ENCODE data around the gene TUBB1.
A peak's percentile ranks its signal among the peaks of the same experiment; 100 is the strongest.

Gene TUBB1

DNA sequence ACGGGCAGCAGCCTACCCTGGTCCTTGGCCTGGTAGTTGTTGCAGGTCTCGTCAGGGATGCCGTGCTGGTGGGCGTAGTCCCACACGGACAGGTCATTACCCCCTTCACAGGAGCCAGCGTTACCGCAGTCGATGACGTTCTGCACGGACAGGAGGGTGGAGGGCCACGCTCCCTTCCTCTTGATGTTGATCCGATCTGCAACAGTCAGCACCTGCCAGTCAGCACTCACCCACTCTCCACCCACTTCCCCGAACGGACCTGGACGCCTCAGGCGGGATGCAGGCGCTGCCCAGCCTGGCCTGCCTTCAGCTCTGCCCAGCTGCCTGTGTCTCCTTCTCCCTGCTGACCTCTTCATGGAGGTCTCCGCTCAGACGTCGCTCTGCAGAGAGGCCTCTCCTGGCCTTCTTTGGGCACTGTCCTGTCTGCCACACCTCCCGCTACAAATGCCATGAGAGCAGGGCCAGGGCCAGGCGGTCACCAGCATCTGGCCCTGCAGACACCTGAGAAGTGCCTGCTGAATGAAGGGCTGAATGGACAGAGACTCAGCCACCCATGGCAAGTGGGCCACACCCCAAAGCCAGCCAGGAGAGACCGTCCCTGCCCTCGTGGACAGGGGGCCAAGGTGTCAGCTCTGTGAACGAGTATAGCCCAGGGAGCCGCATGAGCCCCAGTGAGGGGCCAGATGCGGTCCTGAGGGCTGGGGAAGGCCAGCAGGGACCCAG, 17.6 kb upstream of the TUBB1 start:
- no peak for DNase-seq (ENCODE audit: extremely low read depth, low read depth)
- no peak for TF ChIP-seq CTCF (IDR thresholded peaks at IDR 0.05; ENCODE audit: low read depth, low read length, missing control alignments)
- no peak overlapping the region for H3K4me3 ChIP-seq (replicated peaks; ENCODE audit: low read depth, low read length)

DNA sequence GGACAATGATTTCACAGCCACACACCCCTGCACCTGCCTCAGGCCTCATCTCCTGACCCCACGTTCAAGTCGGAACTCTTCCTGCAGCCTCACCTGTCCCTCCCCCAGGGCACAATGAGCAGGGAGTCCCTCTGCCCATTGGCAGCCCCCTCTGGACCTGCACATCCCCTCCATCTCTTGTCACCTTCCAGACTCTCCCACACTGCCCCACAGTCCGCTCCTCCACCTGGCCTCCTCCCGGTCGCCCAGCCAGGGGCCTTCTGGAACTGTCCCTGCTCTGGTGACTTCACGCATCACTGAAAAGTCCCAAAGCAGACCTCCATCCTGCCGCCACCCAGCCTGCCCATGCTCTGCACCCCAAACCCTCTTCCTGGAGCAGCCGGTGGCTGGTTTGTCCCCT, 16.8 kb upstream of the TUBB1 start:
- TF ChIP-seq CTCF (IDR thresholded peaks at IDR 0.05; ENCODE audit: low read depth, low read length, missing control alignments) = no peak
- H3K4me3 ChIP-seq (replicated peaks; ENCODE audit: low read depth, low read length) = no peak overlapping the region
- DNase-seq (ENCODE audit: extremely low read depth, low read depth) = no peak

DNA sequence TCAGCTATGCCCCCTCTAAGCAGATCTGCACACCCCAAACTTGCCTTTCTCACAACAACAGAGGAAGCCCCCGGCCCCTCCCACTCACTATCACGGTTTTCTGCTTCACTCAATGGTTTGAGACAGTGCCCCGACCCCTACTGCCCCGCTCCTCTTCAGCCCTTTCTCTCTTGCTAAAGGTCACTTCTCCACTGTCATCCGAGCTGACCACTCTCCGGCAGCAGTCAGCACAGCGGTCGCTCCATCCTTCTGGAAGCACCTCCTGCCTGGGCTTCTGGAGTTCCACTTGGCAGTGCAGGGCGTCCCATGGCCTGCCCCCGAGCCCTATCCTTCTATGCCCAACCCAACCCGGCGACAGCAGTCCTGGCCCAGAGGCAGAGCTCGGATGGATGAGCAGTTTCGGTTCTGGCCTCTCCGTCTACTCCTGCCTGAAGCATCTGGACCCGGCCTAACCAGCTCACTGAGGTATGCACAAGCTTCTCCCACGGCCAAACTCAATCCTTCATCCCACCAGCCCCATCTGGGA, 16.3 kb upstream of the TUBB1 start:
- TF ChIP-seq CTCF (IDR thresholded peaks at IDR 0.05; ENCODE audit: low read depth, low read length, missing control alignments) = no peak
- H3K4me3 ChIP-seq (replicated peaks; ENCODE audit: low read depth, low read length) = no peak overlapping the region
- DNase-seq (ENCODE audit: extremely low read depth, low read depth) = no peak

DNA sequence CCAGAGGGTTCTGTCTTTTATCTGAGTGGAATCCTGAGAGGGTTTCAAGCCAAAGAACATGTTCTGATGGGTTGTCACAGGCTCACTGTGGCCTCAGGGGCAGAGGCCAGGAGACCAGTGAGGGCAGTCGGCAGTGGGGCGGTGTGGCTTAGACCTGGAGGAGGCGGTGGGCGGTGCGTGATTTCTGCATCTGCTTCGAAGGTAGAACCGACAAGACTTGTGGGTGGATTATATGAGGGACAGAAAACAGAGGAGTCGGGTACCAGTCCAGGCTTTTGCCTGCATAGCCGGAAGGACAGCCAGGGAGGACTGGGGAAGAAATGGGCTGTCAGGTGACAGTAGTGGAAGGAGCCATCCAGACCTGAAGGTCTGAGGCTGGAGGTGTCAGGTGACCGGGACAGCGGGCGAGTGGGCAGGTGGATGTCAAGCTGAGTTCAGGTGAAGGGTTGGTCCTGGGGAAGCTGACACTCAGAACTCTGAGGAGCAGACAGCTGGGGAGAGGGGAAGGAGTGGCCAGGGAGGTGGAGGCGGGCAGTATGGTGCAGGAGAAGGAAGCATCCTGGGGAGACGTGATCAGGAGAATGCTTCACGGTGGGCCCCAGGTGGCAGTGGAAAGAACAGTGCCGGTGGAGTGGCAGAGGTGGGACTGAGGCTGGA, 15.3 kb upstream of the TUBB1 start:
- H3K4me3 ChIP-seq (replicated peaks; ENCODE audit: low read depth, low read length) = no peak overlapping the region
- no peak for DNase-seq (ENCODE audit: extremely low read depth, low read depth)
- no peak for TF ChIP-seq CTCF (IDR thresholded peaks at IDR 0.05; ENCODE audit: low read depth, low read length, missing control alignments)

DNA sequence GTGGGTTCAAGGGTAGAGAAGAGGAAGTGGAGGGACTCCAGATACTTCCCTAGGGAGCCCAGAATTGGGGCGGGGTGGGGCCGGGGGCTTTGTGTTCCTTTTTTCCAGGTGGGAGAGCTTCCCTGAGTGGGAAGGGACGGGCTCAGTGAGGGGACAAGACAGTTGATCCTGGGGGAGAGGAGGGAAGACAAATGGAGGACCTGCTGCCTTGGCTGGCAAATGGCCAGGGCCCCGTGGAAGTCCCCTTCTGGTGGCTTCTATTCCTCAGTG, 14.8 kb upstream of the TUBB1 start:
- DNase-seq (ENCODE audit: extremely low read depth, low read depth) = no peak

GRCh38 chr20:59004763-59005522, 14.3 kb upstream of the TUBB1 start:
- peak overlapping the region; percentile 58 for H3K4me3 ChIP-seq (replicated peaks; ENCODE audit: low read depth, low read length)

More for the DNA sequence above, 14.8 kb upstream of the TUBB1 start:
- H3K4me3 ChIP-seq (replicated peaks; ENCODE audit: low read depth, low read length) = no peak overlapping the region
- no peak for TF ChIP-seq CTCF (IDR thresholded peaks at IDR 0.05; ENCODE audit: low read depth, low read length, missing control alignments)

More at GRCh38 chr20:59004763-59005522, 14.3 kb upstream of the TUBB1 start:
- DNase-seq (ENCODE audit: extremely low read depth, low read depth) = no peak
- TF ChIP-seq CTCF (IDR thresholded peaks at IDR 0.05; ENCODE audit: low read depth, low read length, missing control alignments) = no peak
